ENCODE measurements around the gene SV2C.
"Not testable (repeated sequence)": the region's sequence is repeated elsewhere in the genome, so short reads cannot be mapped to it uniquely, and the experiment has no call there.

SV2C gene, protein sequence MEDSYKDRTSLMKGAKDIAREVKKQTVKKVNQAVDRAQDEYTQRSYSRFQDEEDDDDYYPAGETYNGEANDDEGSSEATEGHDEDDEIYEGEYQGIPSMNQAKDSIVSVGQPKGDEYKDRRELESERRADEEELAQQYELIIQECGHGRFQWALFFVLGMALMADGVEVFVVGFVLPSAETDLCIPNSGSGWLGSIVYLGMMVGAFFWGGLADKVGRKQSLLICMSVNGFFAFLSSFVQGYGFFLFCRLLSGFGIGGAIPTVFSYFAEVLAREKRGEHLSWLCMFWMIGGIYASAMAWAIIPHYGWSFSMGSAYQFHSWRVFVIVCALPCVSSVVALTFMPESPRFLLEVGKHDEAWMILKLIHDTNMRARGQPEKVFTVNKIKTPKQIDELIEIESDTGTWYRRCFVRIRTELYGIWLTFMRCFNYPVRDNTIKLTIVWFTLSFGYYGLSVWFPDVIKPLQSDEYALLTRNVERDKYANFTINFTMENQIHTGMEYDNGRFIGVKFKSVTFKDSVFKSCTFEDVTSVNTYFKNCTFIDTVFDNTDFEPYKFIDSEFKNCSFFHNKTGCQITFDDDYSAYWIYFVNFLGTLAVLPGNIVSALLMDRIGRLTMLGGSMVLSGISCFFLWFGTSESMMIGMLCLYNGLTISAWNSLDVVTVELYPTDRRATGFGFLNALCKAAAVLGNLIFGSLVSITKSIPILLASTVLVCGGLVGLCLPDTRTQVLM

DNA sequence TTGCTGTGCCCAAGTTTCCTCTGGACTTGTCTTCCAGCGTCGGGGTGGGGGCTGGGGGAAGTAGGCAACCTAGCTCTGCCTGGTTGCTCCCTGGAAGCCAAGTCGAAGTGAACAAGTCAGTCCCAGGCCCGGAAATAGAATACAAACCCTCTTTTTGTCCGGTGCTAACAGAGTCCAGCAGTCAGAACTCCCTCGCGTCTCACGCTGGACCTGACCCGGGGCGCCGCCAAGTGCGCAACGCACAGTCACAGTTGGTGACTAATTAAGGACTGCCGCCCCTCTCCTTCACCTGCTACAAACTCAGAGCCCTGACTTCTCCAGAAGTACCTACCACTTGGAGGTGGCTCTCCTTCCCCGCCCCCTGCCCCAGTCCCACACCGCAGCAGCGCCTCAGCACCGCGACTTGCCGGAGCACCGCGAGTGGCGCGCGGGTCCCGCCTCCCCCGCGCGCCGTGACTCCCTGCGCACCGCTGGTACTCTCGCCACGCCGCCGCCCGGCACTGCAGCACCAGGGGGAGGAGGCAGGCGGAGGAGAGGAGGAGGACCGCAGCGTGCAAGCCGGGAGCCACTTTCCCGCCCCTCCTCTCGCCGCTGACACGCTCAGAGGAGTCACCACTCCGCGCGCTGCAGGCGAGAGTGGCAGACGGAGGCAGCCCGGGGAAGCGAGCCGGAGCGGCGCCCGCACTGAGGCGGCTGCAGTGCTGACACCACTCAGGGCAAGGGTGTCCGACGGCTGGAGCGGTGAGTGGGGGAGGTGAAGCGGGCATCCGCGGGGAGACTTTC, at the start of gene SV2C:
SV2C (plus strand) TSS at position 612 of the 783 bp plus-strand sequence. CDS start 48,368 bp downstream, outside the sequence.
- DNase-seq (ENCODE audit: low spot score), result no peak

DNA sequence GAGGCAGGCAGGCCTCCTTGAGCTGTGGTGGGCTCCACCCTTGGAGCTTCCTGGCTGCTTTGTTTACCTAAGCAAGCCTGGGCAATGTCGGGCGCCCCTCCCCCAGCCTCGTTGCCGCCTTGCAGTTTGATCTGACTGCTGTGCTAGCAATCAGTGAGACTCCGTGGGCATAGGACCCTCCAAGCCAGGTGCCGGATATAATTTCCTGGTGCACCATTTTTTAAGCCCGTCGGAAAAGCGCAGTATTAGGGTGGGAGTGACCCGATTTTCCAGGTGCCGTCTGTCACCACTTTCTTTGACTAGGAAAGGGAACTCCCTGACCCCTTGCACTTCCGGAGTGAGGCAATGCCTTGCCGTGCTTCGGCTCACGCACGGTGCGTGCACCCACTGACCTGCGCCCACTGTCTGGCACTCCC, 45.4 kb upstream of the SV2C start:
- DNase-seq (ENCODE audit: low spot score), result not testable (repeated sequence)

DNA sequence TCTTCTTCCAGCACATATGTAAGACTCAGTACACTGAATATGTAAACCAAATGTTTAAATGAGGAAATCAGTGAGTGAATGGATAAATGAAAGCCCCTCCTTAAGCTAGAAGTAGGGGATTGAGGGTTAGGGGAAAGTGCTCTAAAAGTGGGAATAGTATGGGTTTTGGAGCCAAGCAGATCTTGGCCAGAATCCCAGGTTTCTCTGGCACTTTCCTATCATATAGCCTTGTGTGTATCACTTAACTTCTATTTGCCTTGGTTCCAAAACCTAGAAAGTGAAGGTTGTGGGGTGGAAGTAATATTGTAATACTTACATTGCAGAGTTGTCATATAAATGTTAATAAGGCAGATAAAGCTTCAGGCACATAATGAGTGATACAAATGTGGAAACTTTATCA, 45.0 kb upstream of the SV2C start:
- no peak for DNase-seq (ENCODE audit: low spot score)

DNA sequence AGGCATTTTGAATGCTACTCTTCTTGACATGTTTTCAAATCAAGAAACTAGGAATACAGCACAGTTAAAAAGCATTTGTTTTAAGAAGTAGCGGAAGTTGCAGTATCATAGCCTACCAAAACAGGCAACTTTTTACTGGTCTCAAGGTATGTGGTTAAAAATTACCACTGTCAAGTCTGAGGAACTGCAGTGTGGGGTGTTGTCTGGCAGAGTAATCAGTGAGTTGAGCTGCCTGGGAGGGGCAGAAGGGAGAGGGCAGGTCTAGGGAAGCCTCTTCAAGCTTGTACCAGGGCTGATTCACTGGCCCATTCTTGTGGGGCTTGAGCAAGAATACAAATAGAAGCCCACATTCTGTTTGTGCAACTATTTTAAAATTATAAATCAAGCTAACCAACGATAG, 42.4 kb upstream of the SV2C start:
- no peak for DNase-seq (ENCODE audit: low spot score)

DNA sequence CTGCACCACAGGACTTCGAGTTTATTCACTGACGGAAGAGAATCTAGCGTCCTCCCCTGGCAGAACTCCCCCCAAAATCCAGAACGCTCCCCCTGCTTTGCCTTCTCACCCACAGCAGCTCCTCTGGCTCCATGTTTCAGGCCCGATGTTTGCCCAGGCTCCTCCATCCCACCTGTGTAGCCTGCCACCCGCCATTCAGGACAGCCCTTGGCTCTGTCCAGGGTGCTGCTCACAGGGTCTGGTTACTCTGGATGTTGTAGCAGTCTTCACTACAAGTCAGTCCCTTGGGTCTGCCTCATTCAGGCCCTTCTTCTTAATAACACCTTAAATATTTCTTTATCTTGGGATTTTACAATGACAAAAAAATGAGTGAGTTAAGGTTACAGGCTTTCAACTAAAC, 41.3 kb upstream of the SV2C start:
- no peak for DNase-seq (ENCODE audit: low spot score)

DNA sequence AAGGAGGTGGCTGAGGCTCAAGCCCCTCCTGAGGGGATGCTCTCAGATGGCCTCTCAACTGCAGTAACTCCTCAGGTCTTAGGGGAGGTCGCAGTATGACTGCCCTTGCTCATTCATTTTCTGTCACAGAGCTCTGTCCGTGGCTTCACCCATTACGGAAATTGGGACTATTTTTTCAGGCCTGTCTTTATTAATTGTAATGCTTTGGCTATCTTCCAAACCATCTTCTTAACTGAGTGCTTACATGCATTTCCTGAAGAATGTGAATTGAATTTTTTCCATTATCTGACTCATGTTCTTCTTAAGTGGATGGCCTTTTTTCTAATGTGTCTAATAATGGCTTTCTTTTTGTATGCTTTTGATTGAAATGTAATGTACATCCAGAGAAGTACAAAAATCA, 36.4 kb upstream of the SV2C start:
- no peak for DNase-seq (ENCODE audit: low spot score)

DNA sequence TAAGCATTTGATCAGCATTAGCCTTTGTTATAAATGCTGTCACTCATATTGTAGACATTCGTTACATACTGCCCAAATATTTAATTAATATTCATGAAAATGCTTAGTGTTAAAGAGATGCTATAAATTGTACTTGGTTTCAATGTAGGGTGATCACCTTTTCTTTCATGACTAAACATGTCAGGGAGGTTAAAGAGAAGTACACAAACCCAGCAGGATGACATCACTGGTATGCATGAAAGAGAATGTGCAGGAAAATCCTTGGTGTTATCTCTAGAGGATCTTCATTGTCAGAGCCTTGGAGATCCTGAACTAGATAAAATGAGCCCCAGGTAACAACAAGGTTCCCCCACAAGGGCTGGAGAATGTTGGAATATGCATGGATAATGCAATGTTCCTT, 33.0 kb upstream of the SV2C start:
- no peak for DNase-seq (ENCODE audit: low spot score)

DNA sequence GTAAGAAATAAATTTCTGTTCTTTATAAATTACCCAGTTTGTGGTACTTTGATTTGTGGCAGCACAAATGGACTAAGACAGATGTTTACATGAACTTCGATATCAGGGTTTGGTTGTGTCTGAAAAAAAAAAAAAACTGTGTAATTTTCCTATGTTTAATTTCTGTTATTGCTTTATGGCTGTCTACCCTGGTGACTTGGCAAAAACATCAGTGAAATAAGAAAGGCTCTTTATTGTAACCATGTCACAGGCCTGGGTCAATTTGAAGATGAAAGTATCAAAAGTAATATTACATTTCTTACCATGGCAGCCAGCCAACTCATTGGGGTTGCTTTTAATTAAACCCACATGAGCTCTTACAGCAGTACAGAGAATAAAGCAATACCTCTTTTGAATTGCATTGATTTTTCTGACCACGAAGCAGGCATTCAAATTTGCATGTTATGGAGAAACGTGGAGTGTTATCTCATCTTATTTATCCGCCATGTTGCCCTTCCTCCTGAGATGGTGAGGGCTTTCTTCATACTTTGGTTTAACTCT, 20.6 kb upstream of the SV2C start:
- DNase-seq (ENCODE audit: low spot score), result no peak

DNA sequence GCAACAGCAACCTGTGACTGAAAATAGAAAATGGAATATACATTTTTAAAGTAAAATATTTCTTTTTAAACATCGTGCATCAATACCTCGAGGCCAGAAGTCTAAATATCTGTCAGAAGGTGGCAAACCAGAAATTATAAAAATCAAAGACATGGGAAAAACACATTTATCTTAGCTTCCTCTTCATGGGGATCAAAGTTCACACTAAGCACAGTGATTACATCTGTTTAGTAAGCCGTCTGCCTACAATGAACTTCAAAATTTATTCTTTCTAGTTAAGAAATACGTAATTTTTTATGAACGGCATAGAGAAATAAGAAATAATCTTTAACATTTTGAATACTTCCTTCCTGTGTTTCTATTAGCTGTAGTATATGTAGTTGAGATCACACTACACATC, 17.9 kb upstream of the SV2C start:
- no peak for DNase-seq (ENCODE audit: low spot score)

DNA sequence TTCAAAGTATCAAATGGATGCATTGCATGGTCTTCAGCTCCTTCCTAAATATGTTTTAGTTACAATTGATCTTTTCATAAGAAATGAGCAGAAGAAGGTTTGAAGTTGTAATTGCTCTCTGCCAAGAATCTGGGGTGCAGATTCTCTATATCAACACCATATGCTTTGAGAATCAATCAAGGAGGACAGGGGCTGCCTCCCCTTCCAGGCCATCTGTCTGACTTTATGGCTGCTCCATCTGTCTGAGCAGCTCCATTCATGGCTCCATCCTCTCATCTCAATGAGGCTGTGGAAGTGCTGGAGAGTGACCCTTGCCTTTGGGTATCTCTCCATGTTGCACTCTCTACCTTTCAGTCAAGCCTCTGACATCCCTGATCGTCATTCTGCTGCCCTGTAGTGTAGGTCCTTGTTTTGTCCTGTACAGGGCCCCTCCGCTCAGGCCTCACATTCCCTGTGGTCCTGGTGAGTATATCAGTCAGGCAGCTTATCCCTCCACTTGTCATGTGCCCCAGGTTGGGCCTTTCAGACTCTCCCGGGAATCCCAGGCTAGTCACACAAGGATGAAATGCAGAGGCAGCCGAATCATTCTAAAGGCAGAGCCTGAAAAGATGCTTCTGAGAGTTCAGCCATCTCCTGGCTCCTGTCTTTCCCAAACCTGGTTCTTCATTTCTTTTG, 14.0 kb upstream of the SV2C start:
- DNase-seq (ENCODE audit: low spot score), result no peak

DNA sequence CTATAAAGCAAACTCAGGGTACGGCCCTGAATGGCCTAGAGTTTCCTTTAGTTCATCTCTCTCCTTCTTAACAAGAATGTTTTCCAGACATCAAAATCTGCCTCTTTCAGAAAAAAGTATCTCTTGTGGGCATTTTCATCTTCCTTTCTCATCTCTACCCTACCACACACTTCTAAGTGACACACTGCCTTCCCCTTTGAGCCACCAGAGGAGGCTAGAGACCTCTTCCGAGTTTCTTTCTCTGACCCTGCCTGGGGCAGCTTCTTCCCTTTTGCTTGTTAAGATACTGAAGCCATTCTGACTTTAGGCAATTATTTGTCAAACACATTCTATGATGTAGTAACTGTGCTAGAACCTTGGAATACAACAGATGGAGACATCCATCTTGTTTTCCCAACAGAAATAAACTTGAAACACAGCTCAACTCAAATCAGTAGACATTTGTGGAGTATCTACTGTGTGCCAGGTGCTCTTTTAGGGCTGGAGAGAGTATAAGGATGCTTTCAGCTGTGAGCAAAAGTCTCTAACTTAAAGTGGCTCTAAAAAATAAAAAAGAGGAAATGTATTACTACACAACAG, 8.6 kb upstream of the SV2C start:
- no peak for DNase-seq (ENCODE audit: low spot score)

DNA sequence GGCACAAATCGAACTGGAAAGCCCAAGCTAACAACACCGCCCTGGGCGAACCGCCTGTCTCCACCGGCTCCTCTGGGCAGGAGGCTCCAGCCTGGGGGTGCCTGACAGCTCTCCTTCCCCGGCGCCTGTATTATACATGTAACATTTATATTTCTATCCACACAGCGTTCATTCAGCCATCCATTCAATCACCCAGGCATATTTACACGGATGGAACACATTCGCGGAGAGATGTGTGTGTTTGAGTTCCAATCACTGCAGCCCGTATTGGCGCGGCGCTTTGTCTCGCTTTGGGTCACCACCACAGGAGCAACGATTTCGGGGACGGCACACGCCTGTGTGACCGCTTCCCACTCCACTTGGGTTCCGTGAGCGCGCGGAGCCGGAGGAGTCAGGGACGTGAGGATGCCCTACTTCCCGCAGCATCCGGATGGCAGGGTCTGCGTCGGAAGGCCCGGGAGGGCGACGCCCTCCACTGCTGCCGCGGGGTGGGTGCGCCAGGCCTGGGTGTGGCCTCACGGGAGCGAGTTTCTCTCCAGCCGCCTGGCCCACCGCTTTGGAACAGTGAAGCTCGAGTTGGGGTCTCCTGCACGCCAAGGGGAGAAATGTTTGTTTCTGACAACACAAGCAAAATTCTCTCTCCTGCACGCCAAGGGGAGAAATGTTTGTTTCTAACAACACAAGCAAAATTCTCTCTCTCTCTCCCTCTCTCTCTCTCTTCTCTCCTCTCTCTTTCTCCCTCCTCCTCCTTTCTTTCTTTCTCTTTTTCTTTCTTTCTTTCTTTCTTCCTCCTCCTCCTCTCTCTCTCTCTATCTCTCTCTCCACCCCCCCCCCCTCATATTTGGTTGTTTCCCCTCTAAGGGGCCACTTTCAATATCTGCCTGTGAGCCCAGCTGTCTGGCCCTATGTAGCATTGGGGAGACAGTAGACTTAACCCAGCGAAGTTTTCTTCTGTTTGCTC, 1.1 kb upstream of the SV2C start:
- DNase-seq (ENCODE audit: low spot score), result no peak

DNA sequence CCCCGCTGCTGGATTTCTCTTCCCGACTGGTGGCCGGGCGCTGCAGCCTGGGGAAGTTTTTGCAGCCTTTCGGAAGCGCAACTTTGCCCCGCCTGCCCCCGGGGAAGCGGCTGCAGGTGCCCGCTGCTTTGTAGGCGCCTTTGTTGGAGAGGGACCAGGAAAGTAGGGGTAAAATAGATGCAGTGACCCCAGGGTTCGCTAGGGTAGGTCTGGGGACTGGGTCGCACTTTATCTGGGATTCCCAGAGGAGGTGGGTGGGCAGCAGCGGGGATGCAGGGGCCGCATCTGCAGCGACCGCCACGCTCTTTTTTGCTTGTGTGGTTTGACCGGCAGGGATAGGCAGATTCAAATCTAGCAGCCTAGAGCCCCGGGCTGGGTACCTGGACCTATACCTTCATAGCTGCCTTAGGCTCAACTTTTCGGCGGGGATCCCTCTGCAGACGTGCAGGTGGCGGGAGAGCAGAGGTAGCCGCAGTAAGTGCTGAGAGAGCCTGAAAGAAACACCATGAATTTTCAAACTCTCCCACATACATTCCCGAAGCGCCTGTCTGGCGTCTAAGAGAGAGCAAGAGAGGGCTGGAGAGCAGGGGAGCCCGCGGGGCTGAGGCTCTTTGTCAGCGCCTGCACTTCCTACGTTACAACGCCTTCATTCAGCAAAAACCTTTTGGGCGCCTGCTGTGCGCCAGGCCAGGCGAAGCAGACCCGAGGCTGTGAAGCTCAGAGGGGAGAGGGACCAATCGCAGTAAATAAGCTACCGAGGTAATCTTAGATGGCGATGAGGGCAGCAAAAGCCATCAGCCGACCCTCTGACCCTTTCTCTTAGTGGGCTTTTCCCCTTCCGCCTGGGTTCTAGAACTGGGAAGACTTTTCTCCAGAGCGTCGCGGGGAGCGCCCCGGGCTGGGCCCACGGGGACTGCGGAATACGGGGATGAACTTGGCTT, 642 bp downstream of the SV2C start:
- DNase-seq (ENCODE audit: low spot score), result no peak

DNA sequence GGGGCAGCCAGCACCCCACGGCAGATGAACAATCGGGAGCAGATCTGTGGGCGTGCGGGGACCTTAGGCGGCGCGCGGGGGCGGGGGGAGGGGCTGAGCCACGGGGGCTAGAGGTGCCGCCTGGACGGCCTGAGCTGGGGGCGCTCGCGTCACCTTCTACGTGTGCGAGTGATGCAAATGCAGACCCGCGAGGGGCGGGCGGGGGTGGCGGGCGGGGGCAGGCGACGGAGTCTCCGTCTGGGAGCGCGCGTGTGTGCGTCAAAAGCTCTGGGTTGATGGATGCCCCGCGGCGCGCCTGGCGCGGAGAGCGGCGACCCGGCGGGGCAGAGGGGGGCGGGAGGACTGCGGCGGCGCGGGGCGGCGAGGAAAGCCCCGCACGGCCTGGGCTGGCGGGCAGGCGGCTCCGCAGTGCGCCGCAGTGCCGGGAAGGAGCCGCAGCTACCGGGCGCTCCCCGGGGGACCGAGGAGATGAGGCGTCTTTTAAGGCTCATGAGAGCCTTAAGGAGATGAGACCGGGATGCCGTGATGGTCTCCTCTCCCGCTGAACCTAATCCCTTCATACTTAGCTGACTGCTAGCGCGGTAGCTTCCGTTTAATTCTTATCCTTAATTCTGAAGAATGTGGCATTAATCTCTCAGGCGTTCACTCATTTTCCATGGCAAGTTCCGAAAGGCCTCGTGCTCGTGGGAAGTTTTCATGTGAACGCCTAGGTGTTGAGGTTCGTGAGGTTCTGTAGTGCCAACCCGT, 1.5 kb downstream of the SV2C start:
- DNase-seq (ENCODE audit: low spot score), result no peak

DNA sequence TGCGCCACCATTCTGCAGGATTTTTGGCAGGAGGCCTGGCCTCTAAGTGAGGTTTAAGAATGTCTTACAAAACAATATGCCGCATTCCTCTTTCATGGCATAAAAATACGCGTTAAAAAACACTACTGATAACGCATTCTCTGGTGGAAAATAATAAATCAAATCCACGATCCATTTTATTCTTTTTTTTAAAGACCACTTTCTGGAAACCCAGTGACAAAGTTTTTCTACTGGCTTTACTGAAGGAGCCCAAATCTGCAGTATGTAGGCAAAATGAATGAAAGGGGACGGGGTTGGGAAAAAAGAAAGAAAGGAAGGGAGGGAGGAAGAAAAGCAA, 2.0 kb downstream of the SV2C start:
- DNase-seq (ENCODE audit: low spot score), result no peak

DNA sequence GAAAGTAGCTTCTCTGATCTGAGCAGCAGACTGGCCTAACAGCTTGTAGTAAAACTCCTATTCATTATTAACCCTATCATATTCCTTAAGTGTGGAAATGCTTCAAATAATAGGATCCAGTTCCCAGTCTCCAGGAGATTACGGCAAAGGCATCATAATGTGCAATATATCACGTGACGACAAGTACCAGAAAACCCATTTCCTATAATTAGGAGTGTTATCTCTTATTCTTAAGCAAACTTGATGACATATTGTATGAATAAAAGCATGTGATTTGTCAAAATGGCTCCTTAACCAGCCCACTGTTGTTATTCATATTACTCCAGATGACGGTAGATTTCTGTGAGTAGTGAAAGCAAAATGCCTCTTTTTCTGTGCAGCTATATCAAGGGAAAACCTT, 2.9 kb downstream of the SV2C start:
- DNase-seq (ENCODE audit: low spot score), result no peak

DNA sequence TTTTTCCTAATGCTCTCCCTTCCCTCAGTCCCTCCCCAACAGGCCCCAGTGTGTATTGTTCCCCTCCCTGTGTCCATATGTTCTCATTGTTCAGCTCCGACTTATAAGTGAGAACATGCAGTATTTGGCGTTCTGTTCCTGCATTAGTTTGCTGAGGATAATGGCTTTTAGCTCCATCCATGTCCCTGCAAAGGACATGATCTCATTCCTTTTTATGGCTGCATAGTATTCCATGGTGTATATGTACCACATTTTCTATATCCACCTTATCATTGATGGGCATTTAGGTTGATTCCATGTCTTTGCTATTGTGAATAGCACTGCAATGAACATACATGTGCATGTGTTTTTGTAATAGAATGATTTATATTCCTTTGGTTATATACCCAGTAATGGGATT, 6.0 kb downstream of the SV2C start:
- DNase-seq (ENCODE audit: low spot score), result not testable (repeated sequence)

DNA sequence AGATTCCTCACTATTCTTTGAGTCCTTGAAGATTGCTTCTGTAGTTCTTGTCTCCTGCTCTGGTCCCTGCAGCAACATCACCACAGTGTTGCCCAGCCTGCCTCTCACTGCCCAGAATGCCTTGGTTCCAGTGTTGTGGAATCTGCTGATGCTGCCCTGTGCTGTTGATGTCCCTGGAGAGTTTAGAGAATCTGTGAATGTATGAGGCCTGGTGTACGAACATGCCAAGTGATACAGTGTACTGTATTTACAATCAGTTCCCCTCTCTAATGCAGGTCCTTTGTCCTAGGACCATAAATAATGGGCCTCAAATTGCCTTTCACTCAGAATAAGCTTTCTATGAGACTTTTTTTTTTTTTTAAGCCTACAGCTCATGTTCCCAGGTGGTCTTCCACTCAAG, 8.2 kb downstream of the SV2C start:
- DNase-seq (ENCODE audit: low spot score), result no peak

DNA sequence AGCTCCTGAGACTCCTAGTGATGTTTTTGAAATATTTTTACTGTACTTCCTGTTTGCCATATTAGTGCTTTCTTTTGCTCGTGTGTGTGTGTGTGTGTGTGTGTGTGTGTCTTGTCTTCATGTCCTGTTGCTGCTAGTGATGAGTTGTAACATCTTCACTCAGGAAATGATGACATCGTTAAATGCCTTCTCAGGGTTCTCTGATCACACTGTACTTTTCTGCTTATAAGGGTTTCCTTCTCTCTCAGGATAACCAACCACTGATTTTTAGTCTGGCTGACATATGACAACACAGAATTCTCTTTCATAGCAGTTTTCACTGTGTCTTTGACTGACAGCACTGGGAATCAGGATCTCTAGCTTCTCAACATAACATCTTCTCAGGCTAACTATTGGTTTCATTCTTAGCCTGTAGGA, 16.1 kb downstream of the SV2C start:
- DNase-seq (ENCODE audit: low spot score), result no peak

Measured in globus pallidus (tissue), 1 donor.